ENCODE measurements around the gene FAM227A.
A peak's percentile ranks its signal among the peaks of the same experiment; 100 is the strongest.
"Not testable (repeated sequence)": the region's sequence is repeated elsewhere in the genome, so short reads cannot be mapped to it uniquely, and the experiment has no call there.

The FAM227A gene

GRCh38 chr22:38657045-38657909, 1.1 kb upstream of the FAM227A start:
- DNase-seq (ENCODE audit: low spot score), result peak; percentile 24

GRCh38 chr22:38655519-38656255, 505 bp downstream of the FAM227A start:
- no peak for DNase-seq (ENCODE audit: low spot score)

GRCh38 chr22:38653741-38654140, 2.5 kb downstream of the FAM227A start:
- no peak for DNase-seq (ENCODE audit: low spot score)

GRCh38 chr22:38652859-38653258, 3.3 kb downstream of the FAM227A start:
- no peak for DNase-seq (ENCODE audit: low spot score)

- DNase-seq (ENCODE audit: low spot score), result no peak
These were observed 6.2 kb downstream of the FAM227A start for GRCh38 chr22:38649841-38650522.

- no peak for DNase-seq (ENCODE audit: low spot score)
These were observed 10.8 kb downstream of the FAM227A start for GRCh38 chr22:38645430-38645829.

- DNase-seq (ENCODE audit: low spot score), result not testable (repeated sequence)
These were observed 11.9 kb downstream of the FAM227A start for GRCh38 chr22:38644245-38644644.

- no peak for DNase-seq (ENCODE audit: low spot score)
These were observed 14.6 kb downstream of the FAM227A start for GRCh38 chr22:38641476-38642040.

GRCh38 chr22:38638728-38639127, 17.5 kb downstream of the FAM227A start:
- no peak for DNase-seq (ENCODE audit: low spot score)

- no peak for DNase-seq (ENCODE audit: low spot score)
These were observed 18.0 kb downstream of the FAM227A start for GRCh38 chr22:38638216-38638615.

GRCh38 chr22:38632528-38632927, 23.7 kb downstream of the FAM227A start:
- no peak for DNase-seq (ENCODE audit: low spot score)

- no peak for DNase-seq (ENCODE audit: low spot score)
These were observed 24.5 kb downstream of the FAM227A start for GRCh38 chr22:38631724-38632123.

GRCh38 chr22:38629108-38629507, 27.1 kb downstream of the FAM227A start:
- no peak for DNase-seq (ENCODE audit: low spot score)

- no peak for DNase-seq (ENCODE audit: low spot score)
These were observed 27.7 kb downstream of the FAM227A start for GRCh38 chr22:38628444-38628843.

GRCh38 chr22:38623351-38623750, 32.8 kb downstream of the FAM227A start:
- no peak for DNase-seq (ENCODE audit: low spot score)

GRCh38 chr22:38618682-38619081, 37.5 kb downstream of the FAM227A start:
- DNase-seq (ENCODE audit: low spot score), result no peak

GRCh38 chr22:38618258-38618657, 37.9 kb downstream of the FAM227A start:
- DNase-seq (ENCODE audit: low spot score), result no peak

- not testable (repeated sequence) for DNase-seq (ENCODE audit: low spot score)
These were observed 41.2 kb downstream of the FAM227A start for GRCh38 chr22:38615064-38615405.

GRCh38 chr22:38614332-38615063, 41.7 kb downstream of the FAM227A start:
- DNase-seq (ENCODE audit: low spot score), result no peak

- no peak for DNase-seq (ENCODE audit: low spot score)
These were observed 42.6 kb downstream of the FAM227A start for GRCh38 chr22:38613588-38613987.

- no peak for DNase-seq (ENCODE audit: low spot score)
These were observed 43.8 kb downstream of the FAM227A start for GRCh38 chr22:38612217-38613006.

Data from GM03348 (cell line).